ENCODE results near the gene KCNN4.

The KCNN4 gene

GRCh38 chr19:43799502-43800142, 18.8 kb upstream of the KCNN4 start:
- no peak for DNase-seq (ENCODE audit: low read depth in 1 of 2, low spot score in 1 of 2)

- peak; percentile 36 to 46 for DNase-seq (ENCODE audit: low read depth in 1 of 2, low spot score in 1 of 2)
Observed at GRCh38 chr19:43798546-43799409, 18.0 kb upstream of the KCNN4 start.

GRCh38 chr19:43798026-43798545, 17.3 kb upstream of the KCNN4 start:
- DNase-seq (ENCODE audit: low read depth in 1 of 2, low spot score in 1 of 2) = no peak

- no peak for DNase-seq (ENCODE audit: low read depth in 1 of 2, low spot score in 1 of 2)
Observed at GRCh38 chr19:43797556-43797955, 16.8 kb upstream of the KCNN4 start.

GRCh38 chr19:43797118-43797517, 16.3 kb upstream of the KCNN4 start:
- no peak for DNase-seq (ENCODE audit: low read depth in 1 of 2, low spot score in 1 of 2)

- DNase-seq (ENCODE audit: low read depth in 1 of 2, low spot score in 1 of 2) = no peak
Observed at GRCh38 chr19:43790587-43790986, 9.8 kb upstream of the KCNN4 start.

GRCh38 chr19:43789029-43789428, 8.3 kb upstream of the KCNN4 start:
- DNase-seq (ENCODE audit: low read depth in 1 of 2, low spot score in 1 of 2) = no peak

GRCh38 chr19:43786665-43787064, 5.9 kb upstream of the KCNN4 start:
- no peak for DNase-seq (ENCODE audit: low read depth in 1 of 2, low spot score in 1 of 2)

- peak in 1 of 2 donors; percentile 46 for DNase-seq (ENCODE audit: low read depth in 1 of 2, low spot score in 1 of 2)
Observed at GRCh38 chr19:43784981-43785808, 4.4 kb upstream of the KCNN4 start.

- peak in 1 of 2 donors; percentile 49 for DNase-seq (ENCODE audit: low read depth in 1 of 2, low spot score in 1 of 2)
Observed at GRCh38 chr19:43784241-43784980, 3.6 kb upstream of the KCNN4 start.

GRCh38 chr19:43783636-43784035, 2.9 kb upstream of the KCNN4 start:
- DNase-seq (ENCODE audit: low read depth in 1 of 2, low spot score in 1 of 2) = no peak

GRCh38 chr19:43782689-43783231, 2.0 kb upstream of the KCNN4 start:
- DNase-seq (ENCODE audit: low read depth in 1 of 2, low spot score in 1 of 2) = no peak

- no peak for DNase-seq (ENCODE audit: low read depth in 1 of 2, low spot score in 1 of 2)
Observed at GRCh38 chr19:43782311-43782660, 1.5 kb upstream of the KCNN4 start.

GRCh38 chr19:43781630-43782310, 997 bp upstream of the KCNN4 start:
- no peak for DNase-seq (ENCODE audit: low read depth in 1 of 2, low spot score in 1 of 2)

- no peak for DNase-seq (ENCODE audit: low read depth in 1 of 2, low spot score in 1 of 2)
Observed at GRCh38 chr19:43779820-43780219, 953 bp downstream of the KCNN4 start.

- DNase-seq (ENCODE audit: low read depth in 1 of 2, low spot score in 1 of 2) = no peak
Observed at GRCh38 chr19:43779147-43779819, 1.5 kb downstream of the KCNN4 start.

GRCh38 chr19:43778651-43779050, 2.1 kb downstream of the KCNN4 start:
- DNase-seq (ENCODE audit: low read depth in 1 of 2, low spot score in 1 of 2) = no peak

GRCh38 chr19:43777163-43777695, 3.5 kb downstream of the KCNN4 start:
- no peak for DNase-seq (ENCODE audit: low read depth in 1 of 2, low spot score in 1 of 2)

- DNase-seq (ENCODE audit: low read depth in 1 of 2, low spot score in 1 of 2) = peak; percentile 50 to 75
Observed at GRCh38 chr19:43776286-43776685, 4.5 kb downstream of the KCNN4 start.
